ENCODE data around the gene GIMD1. TPM values are rescaled to one million over a fixed set of nuclear protein-coding genes. Genes with fewer than 3 reads are reported as not detected.
A peak's percentile ranks its signal among the peaks of the same experiment; 100 is the strongest.

GIMD1 gene
- total RNA-seq, 3 donors from 2014 or later: not detected

DNA sequence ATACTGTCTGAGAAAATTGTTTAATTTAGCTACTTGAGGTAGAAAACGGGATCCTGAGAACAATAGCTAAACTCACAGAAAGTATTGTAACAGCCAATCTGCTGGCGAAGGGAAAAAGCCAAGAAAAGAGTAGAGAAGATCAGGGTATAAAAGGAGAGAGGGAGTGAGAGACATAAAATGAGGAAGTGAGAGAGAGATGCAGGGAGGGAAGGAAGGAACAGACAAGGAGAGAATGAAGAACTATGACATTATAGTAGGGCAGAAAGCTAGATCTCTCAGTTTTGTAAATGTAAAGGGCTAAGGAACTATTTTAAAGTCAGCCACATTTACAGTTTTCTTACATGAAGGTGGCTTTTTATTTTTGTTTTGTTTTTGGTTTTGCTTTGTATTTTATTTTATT lies 1.6 kb upstream of the GIMD1 start:
- intact Hi-C loops (cut with DNase I, micrococcal nuclease): no loop called here

DNA sequence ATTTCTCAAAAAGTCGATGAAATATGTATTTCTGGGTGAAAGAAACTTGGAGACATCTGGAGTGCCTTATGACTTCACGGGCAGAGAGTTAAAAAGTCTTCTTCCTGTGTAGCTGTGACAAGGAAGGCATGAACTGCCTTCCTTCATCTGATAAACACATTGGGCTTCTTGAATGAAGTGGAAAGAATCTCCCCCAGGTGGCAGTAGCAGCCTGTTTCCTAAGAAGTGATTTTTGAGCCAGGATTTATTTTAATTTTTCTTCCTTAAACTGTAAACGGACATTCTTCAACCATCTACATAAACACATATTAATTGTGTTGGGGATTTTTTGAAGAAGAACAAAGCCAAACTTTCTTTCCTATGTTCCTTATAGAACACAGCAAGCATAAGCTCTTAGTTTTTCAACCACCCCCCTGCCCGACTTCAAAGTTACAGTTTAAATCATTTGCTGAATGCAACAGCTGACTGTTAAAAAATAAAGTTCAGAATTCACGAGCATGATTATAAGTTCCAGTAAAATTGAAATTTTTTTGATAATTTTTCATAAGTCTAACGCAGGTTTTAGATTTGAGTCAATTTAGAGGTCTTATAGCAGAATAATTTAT lies 980 bp upstream of the GIMD1 start:
- peak in 1 of 3 donors; percentile 71 for DNase-seq
- no peak overlapping the region for H3K4me3 ChIP-seq
- intact Hi-C loops (cut with DNase I, micrococcal nuclease): loop anchor here in 1 of 2 donors (5.0 kb wide), 1 partner anchor 438 kb away; no protein-coding TSS in a partner anchor
- no peaks in the 10 kb centered on the region for H3K36me3 ChIP-seq (ENCODE audit: low read depth)
- ATAC-seq: peak; percentile 58
- no peaks in the 10 kb centered on the region for H3K4me1 ChIP-seq (ENCODE audit: low read depth)
- TF ChIP-seq, protein P1, sequence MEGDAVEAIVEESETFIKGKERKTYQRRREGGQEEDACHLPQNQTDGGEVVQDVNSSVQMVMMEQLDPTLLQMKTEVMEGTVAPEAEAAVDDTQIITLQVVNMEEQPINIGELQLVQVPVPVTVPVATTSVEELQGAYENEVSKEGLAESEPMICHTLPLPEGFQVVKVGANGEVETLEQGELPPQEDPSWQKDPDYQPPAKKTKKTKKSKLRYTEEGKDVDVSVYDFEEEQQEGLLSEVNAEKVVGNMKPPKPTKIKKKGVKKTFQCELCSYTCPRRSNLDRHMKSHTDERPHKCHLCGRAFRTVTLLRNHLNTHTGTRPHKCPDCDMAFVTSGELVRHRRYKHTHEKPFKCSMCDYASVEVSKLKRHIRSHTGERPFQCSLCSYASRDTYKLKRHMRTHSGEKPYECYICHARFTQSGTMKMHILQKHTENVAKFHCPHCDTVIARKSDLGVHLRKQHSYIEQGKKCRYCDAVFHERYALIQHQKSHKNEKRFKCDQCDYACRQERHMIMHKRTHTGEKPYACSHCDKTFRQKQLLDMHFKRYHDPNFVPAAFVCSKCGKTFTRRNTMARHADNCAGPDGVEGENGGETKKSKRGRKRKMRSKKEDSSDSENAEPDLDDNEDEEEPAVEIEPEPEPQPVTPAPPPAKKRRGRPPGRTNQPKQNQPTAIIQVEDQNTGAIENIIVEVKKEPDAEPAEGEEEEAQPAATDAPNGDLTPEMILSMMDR (IDR thresholded peaks at IDR 0.05): peak; percentile 11
- no peaks in the 10 kb centered on the region for H3K9me3 ChIP-seq

More for the DNA sequence above, 1.6 kb upstream of the GIMD1 start:
- Histone ChIP-seq H3K4me3 (no peak overlapping the region), H3K36me3 (ENCODE audit: low read depth) (no peaks in the 10 kb centered on the region), H3K9me3 (no peaks in the 10 kb centered on the region), H3K4me1 (ENCODE audit: low read depth) (no peaks in the 10 kb centered on the region)
- TF ChIP-seq, protein P1 (IDR thresholded peaks at IDR 0.05): no peak
- ATAC-seq (no peak), DNase-seq (no peak)

DNA sequence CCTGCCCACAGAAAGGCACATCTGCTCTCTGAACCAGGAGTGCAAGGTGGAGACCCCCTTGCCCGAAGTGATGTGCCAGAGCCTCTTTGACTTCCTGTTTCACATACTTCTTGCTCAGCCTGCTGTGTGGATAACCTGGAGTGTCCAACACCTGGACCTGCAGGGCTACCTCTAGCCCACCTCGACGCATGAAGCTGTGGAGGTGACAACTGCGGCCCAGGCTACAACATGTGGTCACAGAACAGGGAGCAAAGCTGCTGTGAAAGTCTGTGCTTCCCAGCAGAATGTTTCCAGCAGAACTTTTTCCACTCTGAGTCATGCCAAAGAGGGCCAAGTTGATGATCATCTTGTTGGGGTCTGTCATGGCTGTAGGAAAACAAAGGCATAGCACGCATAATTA lies 1.5 kb downstream of the GIMD1 start:
- Histone ChIP-seq H3K36me3 (ENCODE audit: low read depth) (no peaks in the 10 kb centered on the region), H3K4me3 (no peak overlapping the region), H3K9me3 (no peaks in the 10 kb centered on the region), H3K4me1 (ENCODE audit: low read depth) (no peaks in the 10 kb centered on the region)
- DNase-seq: no peak
- ATAC-seq: no peak
- intact Hi-C loops (cut with DNase I, micrococcal nuclease): loop anchor here in 1 of 2 donors (5.0 kb wide), 1 partner anchor 440 kb away; no protein-coding TSS in a partner anchor
- TF ChIP-seq, protein P1 (IDR thresholded peaks at IDR 0.05): no peak

DNA sequence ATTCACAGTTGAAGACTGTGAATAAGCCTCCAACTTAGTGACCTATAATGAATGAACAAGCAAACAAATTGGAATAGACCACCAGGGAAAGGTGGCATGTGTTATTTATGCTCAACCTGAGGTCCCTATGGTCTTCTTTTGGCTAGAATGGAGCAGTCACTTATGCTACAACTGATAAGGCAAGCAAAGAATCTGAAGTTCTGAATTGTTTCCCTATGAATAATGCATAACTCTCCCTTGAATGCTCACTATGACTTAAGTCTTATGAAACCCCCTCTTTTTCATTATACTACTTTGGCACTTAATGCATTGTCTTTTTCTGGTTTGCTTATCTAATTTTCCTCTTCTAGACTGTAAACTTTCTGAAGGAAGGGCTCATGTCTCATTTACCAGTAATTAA lies 2.6 kb downstream of the GIMD1 start:
- TF ChIP-seq, protein P1 (IDR thresholded peaks at IDR 0.05): no peak
- intact Hi-C loops (cut with DNase I, micrococcal nuclease): loop anchor here in 1 of 2 donors (5.0 kb wide), 1 partner anchor 441 kb away; no protein-coding TSS in a partner anchor
- Histone ChIP-seq H3K36me3 (ENCODE audit: low read depth) (no peaks in the 10 kb centered on the region), H3K4me1 (ENCODE audit: low read depth) (no peaks in the 10 kb centered on the region), H3K4me3 (no peak overlapping the region), H3K9me3 (no peaks in the 10 kb centered on the region)
- DNase-seq (no peak), ATAC-seq (no peak)

DNA sequence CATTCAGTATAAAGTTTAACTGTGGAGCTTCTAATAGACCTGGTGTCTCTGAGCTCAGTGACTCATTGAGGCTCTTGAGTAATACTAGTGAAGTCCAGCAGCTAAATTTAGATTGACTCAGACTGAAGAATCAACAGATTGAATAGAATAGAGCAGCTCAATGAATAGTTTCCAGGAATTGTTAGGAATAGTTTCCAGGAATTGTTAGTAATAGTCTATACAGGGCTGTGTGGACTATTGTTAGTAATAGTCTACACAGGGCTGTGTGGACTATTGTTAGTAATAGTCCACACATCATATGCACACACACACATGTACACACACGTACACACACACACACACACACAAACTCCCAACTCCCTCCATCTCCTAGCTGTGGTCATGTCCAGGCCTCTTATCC lies 3.0 kb downstream of the GIMD1 start:
- no peaks in the 10 kb centered on the region for H3K9me3 ChIP-seq
- TF ChIP-seq, protein P1 (IDR thresholded peaks at IDR 0.05): no peak
- no peaks in the 10 kb centered on the region for H3K36me3 ChIP-seq (ENCODE audit: low read depth)
- intact Hi-C loops (cut with DNase I, micrococcal nuclease): loop anchor here in 1 of 2 donors (5.0 kb wide), 1 partner anchor 442 kb away; no protein-coding TSS in a partner anchor
- H3K4me1 ChIP-seq (ENCODE audit: low read depth): no peaks in the 10 kb centered on the region
- no peak overlapping the region for H3K4me3 ChIP-seq
- no peak for DNase-seq
- ATAC-seq: peak; percentile 56
